Endothelial cell of umbilical vein (primary cell): ENCODE results near the gene SLC38A9. TPM values are rescaled to one million over a fixed set of nuclear protein-coding genes. Genes with fewer than 3 reads are reported as not detected.

ENCODE experiments used
- BruUV-seq: library from RNA; stranded (reverse); fragments of 400-500 nt; replicated peaks from 2 replicates; lab custom pipeline; 2021; lab: Mats Ljungman, UMichigan
- CTCF ChIA-PET: fragments of 300-600, 350-600 bp; sonication (Branson Sonifier 250); formaldehyde crosslinking; loops from one replicate; lab custom pipeline; 2021; ENCODE audit warnings: antibody characterized with exemption, inconsistent platforms; lab: Charles Lee
- POLR2A ChIA-PET: fragments of 300-600, 350-600 bp; sonication (Branson Sonifier 250); formaldehyde crosslinking; loops from one replicate; lab custom pipeline; 2021; ENCODE audit warnings: antibody characterized with exemption, inconsistent platforms; lab: Charles Lee
- DNase-seq: peaks from one replicate; pipeline ENCODE4 v3.0.0-alpha.2; 2011; ENCODE audit warnings: low read depth, low spot score
- FAIRE-seq: peaks from 2 replicates; lab custom pipeline; 2011; peaks lifted over from hg19 to GRCh38; lab: Jason Lieb, UNC
- H2AFZ ChIP-seq: 2 replicates; pipeline ENCODE4 v1.6.0; 2012; ENCODE audit warnings: low read depth, low read length, control low read depth, inconsistent platforms
- H3K27ac ChIP-seq: 2 replicates; pipeline ENCODE4 v1.5.1; 2011; ENCODE audit warnings: low read depth, mild to moderate bottlenecking, control low read depth, low read length, moderate library complexity; ENCODE audit not compliant: insufficient read depth
- H3K27me3 ChIP-seq, 2 experiments: 2 replicates each; pipeline versions ENCODE4 v1.6.0 to v1.6.1; 2011; ENCODE audit warnings: low read length in 2 of 2, mixed read lengths in 1 of 2; ENCODE audit not compliant: control insufficient read depth in 2 of 2, insufficient read depth in 2 of 2
- H3K36me3 ChIP-seq, 2 experiments: 2 replicates in 1 of 2; 3 replicates in 1 of 2; pipeline ENCODE4 v1.5.1; 2011; ENCODE audit warnings: low read length in 2 of 2, mild to moderate bottlenecking in 1 of 2, moderate library complexity in 1 of 2; ENCODE audit not compliant: control insufficient read depth in 2 of 2, insufficient read depth in 2 of 2; ENCODE audit errors: extremely low read depth in 1 of 2
- H3K4me1 ChIP-seq: 3 replicates; pipeline ENCODE4 v1.5.1; 2011; ENCODE audit warnings: mild to moderate bottlenecking, low read length; ENCODE audit not compliant: control insufficient read depth, insufficient read depth; ENCODE audit errors: extremely low read depth
- H3K4me2 ChIP-seq: 2 replicates; pipeline ENCODE4 v1.6.1; 2011; ENCODE audit warnings: low read length, control low read depth, mixed read lengths; ENCODE audit not compliant: insufficient read depth
- H3K4me3 ChIP-seq, 3 experiments: fragments of 200-600 bp in 1 of 3; sonication (generic), shearing (Covaris generic) in 1 of 3; replicated peaks in 1 of 3; 2 replicates each; pipeline ENCODE4 v1.5.1; 2011 to 2016; ENCODE audit warnings: control low read depth in 3 of 3, low read length in 3 of 3, mild to moderate bottlenecking in 2 of 3, inconsistent platforms in 1 of 3, low read depth in 1 of 3, moderate library complexity in 1 of 3; ENCODE audit not compliant: insufficient read depth in 1 of 3
- H3K79me2 ChIP-seq: 2 replicates; pipeline ENCODE4 v1.6.0; 2012; ENCODE audit warnings: low read length, inconsistent platforms; ENCODE audit not compliant: control insufficient read depth, insufficient read depth
- H3K9ac ChIP-seq: replicated peaks from 2 replicates; pipeline ENCODE3; 2011; ENCODE audit warnings: low read length, control low read depth; ENCODE audit not compliant: insufficient read depth; ENCODE audit errors: extremely low read depth
- H3K9me1 ChIP-seq: replicated peaks from 3 replicates; pipeline ENCODE4 v1.6.0; 2011; ENCODE audit warnings: mild to moderate bottlenecking, low read length; ENCODE audit not compliant: control insufficient read depth, insufficient read depth; ENCODE audit errors: extremely low read depth
- H3K9me3 ChIP-seq: replicated peaks from 2 replicates; pipeline ENCODE4 v1.5.1; 2012; ENCODE audit warnings: low read length, inconsistent platforms; ENCODE audit not compliant: control insufficient read depth, insufficient read depth
- H4K20me1 ChIP-seq: replicated peaks from 2 replicates; pipeline ENCODE3; 2011; ENCODE audit warnings: mild to moderate bottlenecking, low read length; ENCODE audit not compliant: control insufficient read depth, insufficient read depth; ENCODE audit errors: extremely low read depth
- CTCF ChIP-seq, 2 donors: IDR thresholded peaks; 1 replicate in 1 of 2; 2 replicates in 1 of 2; pipeline ENCODE4 v1.5.1; 2011; ENCODE audit warnings: low read length in 2 of 2, mild to moderate bottlenecking in 2 of 2, moderate library complexity in 2 of 2, control low read depth in 1 of 2, inconsistent platforms in 1 of 2, low read depth in 1 of 2; ENCODE audit not compliant: insufficient read depth in 1 of 2; ENCODE audit errors: extremely low read depth in 1 of 2
- EZH2 ChIP-seq: IDR thresholded peaks from 2 replicates; pipeline ENCODE4 v1.6.1; 2012; ENCODE audit warnings: borderline replicate concordance, low read depth, mild to moderate bottlenecking, moderate library complexity, low read length, inconsistent platforms; ENCODE audit not compliant: severe bottlenecking
- FOS ChIP-seq: IDR thresholded peaks from 2 replicates; pipeline ENCODE4 v1.6.1; 2011; ENCODE audit warnings: mild to moderate bottlenecking, low read length, moderate library complexity, borderline replicate concordance; ENCODE audit not compliant: insufficient read depth
- GATA2 ChIP-seq: IDR thresholded peaks from 2 replicates; pipeline ENCODE4 v1.7.0; 2011; ENCODE audit warnings: low read depth, mild to moderate bottlenecking, moderate library complexity, mixed read lengths, low read length; ENCODE audit not compliant: insufficient read length, insufficient read depth
- JUN ChIP-seq: IDR thresholded peaks from 2 replicates; pipeline ENCODE4 v1.6.1; 2011; ENCODE audit warnings: borderline replicate concordance, low read depth; ENCODE audit not compliant: insufficient read length, insufficient read depth
- MAX ChIP-seq: IDR thresholded peaks from 2 replicates; pipeline ENCODE4 v1.6.1; 2011; ENCODE audit not compliant: insufficient read depth, insufficient read length
- MYC ChIP-seq: IDR thresholded peaks from one replicate; pipeline ENCODE4 v1.6.1; 2011; ENCODE audit warnings: mild to moderate bottlenecking, low read depth, low read length
- POLR2A ChIP-seq: IDR thresholded peaks from 2 replicates; pipeline ENCODE4 v1.6.1; 2012; ENCODE audit warnings: low read depth, mild to moderate bottlenecking, control low read depth, low read length
- POLR2AphosphoS5 ChIP-seq: IDR thresholded peaks from 2 replicates; pipeline ENCODE4 v1.6.1; 2012; ENCODE audit warnings: low read depth, mild to moderate bottlenecking, control low read depth, low read length, moderate library complexity; ENCODE audit not compliant: insufficient read depth
- dilution Hi-C: fragments of 300-500 bp; cut with MboI; formaldehyde crosslinking; loops from one replicate; pipeline ENCODE4 v1.15.0; 2019; ENCODE audit warnings: low sequenced_read_pairs; ENCODE audit not compliant: extremely low pct_ligation_motif_present
- intact Hi-C: fragments of 100-400 bp; cut with micrococcal nuclease; formaldehyde crosslinking; loops from one replicate; pipeline ENCODE4 v1.10.0; 2022
- polyA plus RNA-seq, 4 experiments: library from polyadenylated mRNA; depleted of rRNA in 3 of 4; stranded (reverse) in 3 of 4; unstranded in 1 of 4; fragments of >200 nt; gene quantifications; 2 replicates each; pipeline versions ENCODE4 v1.2.1 to v1.2.3, GENCODE V29; 2011 to 2012; ENCODE audit warnings: missing spikeins in 1 of 4
- total RNA-seq: library from RNA; stranded (reverse); gene quantifications from 2 replicates; pipeline ENCODE4 v1.2.3, GENCODE V29; 2021

SLC38A9 gene
- total and polyA plus RNA-seq, 2 donors (not counting 3 experiments of a cell fraction or from before 2014, with no cell fraction given): 14.1 to 24.9 TPM

GRCh38 chr5:55578771-55579170 lies 133.4 kb downstream of the SLC38A9 start:
- BruUV-seq: no TSS peak
- H3K9me3 ChIP-seq: no peaks in the 10 kb centered on the region
- H3K79me2 ChIP-seq: no peaks in the 10 kb centered on the region
- no peaks in the 10 kb centered on the region for H3K4me1 ChIP-seq
- no peak overlapping the region for H2AFZ ChIP-seq
- intact Hi-C loops (no loop called here), dilution Hi-C loops (no loop called here)
- ChIA-PET POLR2A (no interaction called here), CTCF (no interaction called here)
- H3K4me2 ChIP-seq: no peak overlapping the region
- no peaks in the 10 kb centered on the region for H3K9me1 ChIP-seq
- TF ChIP-seq JUN (no peak), FOS (no peak), POLR2A (no peak), MYC (no peak), GATA2 (no peak), POLR2AphosphoS5 (no peak), MAX (no peak), EZH2 (no peak), CTCF (IDR thresholded peaks at IDR 0.05; ENCODE audit: extremely low read depth in 1 of 2, insufficient read depth in 1 of 2, low read depth in 1 of 2, low read length in 2 of 2) (no peak)
- FAIRE-seq (no peak), DNase-seq (no peak)
- H3K27me3 ChIP-seq: no peaks in the 10 kb centered on the region
- H3K36me3 ChIP-seq: no peaks in the 10 kb centered on the region
- no peak overlapping the region for H3K9ac ChIP-seq
- H3K4me3 ChIP-seq: no peak overlapping the region
- no peak overlapping the region for H3K27ac ChIP-seq
- no peaks in the 10 kb centered on the region for H4K20me1 ChIP-seq
